ENCODE data around the gene PLCH1.

PLCH1 gene

DNA sequence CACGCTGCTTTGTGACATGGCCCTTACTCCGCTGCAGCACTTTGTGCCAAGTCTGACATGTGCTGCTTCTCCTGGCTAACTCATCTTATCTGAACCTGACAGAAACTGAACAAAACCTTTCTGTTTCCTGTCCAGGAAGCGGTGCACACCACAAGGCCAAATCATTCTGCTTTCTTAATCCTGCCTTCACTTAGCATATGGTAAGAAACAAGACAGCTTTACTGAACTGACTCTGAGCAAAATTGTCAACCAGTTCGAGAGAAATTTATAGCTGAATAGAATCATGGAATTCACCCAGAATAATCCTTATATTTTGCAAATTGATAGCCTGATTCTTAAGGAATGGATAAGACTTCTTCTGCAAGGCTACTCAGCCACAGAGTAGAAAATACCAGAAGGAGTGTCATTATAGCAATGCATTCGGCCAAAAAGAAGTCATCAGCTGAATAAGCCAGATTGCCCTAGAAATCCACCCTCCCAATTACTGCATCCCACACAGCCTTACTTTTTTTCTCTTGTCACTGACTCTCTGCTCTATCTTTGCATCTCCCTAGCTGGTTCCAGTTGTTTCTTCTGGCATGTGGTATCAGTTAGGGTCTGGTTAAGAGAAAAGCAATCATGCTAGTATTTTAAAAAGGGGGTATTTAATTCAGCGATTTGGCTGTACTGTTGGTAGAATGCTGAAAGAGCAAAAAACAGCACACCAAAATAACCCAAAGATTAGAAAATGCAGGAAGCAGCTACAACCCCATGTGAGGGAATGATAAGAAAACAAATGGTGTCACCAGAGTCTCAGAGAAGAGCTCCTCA is 409.8 kb downstream of the PLCH1 start:
- Histone ChIP-seq H3K23ac (ENCODE audit: low read length) (no peak overlapping the region), H3K4me1 (ENCODE audit: control insufficient read depth, low read depth, low read length) (no peaks in the 10 kb centered on the region), H3K36me3 (ENCODE audit: control insufficient read depth, insufficient read depth, low read length) (no peaks in the 10 kb centered on the region), H2BK5ac (ENCODE audit: low read length) (peak overlapping the region; percentile 7), H2BK15ac (replicated peaks; ENCODE audit: low read depth) (no peak overlapping the region), H3K56ac (ENCODE audit: low read length) (no peak overlapping the region), H2BK120ac (ENCODE audit: low read depth, low read length) (no peak overlapping the region), H3K27ac (ENCODE audit: low read depth, low read length) (no peak overlapping the region), H3K4ac (ENCODE audit: low read depth, low read length) (no peak overlapping the region), H3K4me2 (ENCODE audit: low read length) (no peak overlapping the region), H2AK5ac (ENCODE audit: low read length) (no peak overlapping the region), H3K4me3 (ENCODE audit: low read length) (no peak overlapping the region), H3K27me3 (ENCODE audit: insufficient read depth, low read length, poor library complexity) (no peaks in the 10 kb centered on the region), H3K79me2 (ENCODE audit: control insufficient read depth, insufficient read depth, low read length) (no peaks in the 10 kb centered on the region), H4K8ac (ENCODE audit: low read depth, low read length) (no peak overlapping the region), H3K18ac (ENCODE audit: low read length) (no peak overlapping the region), H3K9ac (ENCODE audit: low read length) (no peak overlapping the region), H4K5ac (ENCODE audit: low read length) (no peak overlapping the region), H3K79me1 (ENCODE audit: low read length) (no peaks in the 10 kb centered on the region)
- no CpG with 5 or more reads among the region's 6 CpGs for WGBS (ENCODE audit: extremely low coverage, insufficient coverage, low lambda C conversion rate)
- peak; percentile 46 for DNase-seq

DNA sequence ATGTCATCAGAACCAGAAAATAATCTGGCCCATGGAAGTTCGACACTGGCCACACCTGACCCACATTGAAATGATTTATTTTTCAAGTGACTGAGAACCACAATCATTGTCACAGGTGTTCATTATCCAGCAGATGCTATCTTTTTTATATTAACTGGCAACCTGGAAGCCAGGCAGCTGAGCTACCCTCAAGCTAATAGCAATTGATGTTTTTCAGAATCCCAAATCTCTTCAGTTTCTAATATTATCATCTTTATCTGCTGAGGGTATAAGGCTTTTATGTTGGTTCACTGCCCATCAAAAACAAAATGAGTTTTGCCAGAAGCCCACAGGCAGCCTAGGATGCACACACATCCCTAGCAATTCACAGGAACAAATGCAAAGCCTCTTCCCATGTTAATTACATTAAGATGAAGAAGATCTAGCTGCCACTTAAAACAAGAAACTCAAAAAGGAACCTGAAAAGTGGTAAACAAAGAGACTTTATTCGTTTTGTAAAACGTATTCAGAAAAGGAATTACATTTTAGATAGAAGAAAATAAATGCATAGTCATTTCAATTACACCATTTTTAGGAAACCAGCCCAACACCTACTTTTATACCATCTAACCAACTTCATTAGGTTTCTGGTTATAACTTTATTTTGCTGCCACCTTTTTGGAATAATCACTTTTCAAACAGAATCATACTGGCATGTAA is 410.5 kb downstream of the PLCH1 start:
- H3K9ac ChIP-seq (ENCODE audit: low read length) = no peak overlapping the region
- no peaks in the 10 kb centered on the region for H3K79me1 ChIP-seq (ENCODE audit: low read length)
- H2BK5ac ChIP-seq (ENCODE audit: low read length) = no peak overlapping the region
- H3K79me2 ChIP-seq (ENCODE audit: control insufficient read depth, insufficient read depth, low read length) = no peaks in the 10 kb centered on the region
- H3K27ac ChIP-seq (ENCODE audit: low read depth, low read length) = no peak overlapping the region
- H2BK120ac ChIP-seq (ENCODE audit: low read depth, low read length) = no peak overlapping the region
- no peak overlapping the region for H3K23ac ChIP-seq (ENCODE audit: low read length)
- H2BK15ac ChIP-seq (replicated peaks; ENCODE audit: low read depth) = no peak overlapping the region
- H2AK5ac ChIP-seq (ENCODE audit: low read length) = no peak overlapping the region
- no peak for DNase-seq
- H3K56ac ChIP-seq (ENCODE audit: low read length) = no peak overlapping the region
- H3K36me3 ChIP-seq (ENCODE audit: control insufficient read depth, insufficient read depth, low read length) = no peaks in the 10 kb centered on the region
- no peak overlapping the region for H4K5ac ChIP-seq (ENCODE audit: low read length)
- no peak overlapping the region for H3K4ac ChIP-seq (ENCODE audit: low read depth, low read length)
- WGBS (ENCODE audit: extremely low coverage, insufficient coverage, low lambda C conversion rate) = no CpG with 5 or more reads among the region's 3 CpGs
- no peak overlapping the region for H4K8ac ChIP-seq (ENCODE audit: low read depth, low read length)
- H3K27me3 ChIP-seq (ENCODE audit: insufficient read depth, low read length, poor library complexity) = no peaks in the 10 kb centered on the region
- no peak overlapping the region for H3K4me3 ChIP-seq (ENCODE audit: low read length)
- H3K4me1 ChIP-seq (ENCODE audit: control insufficient read depth, low read depth, low read length) = no peaks in the 10 kb centered on the region
- H3K4me2 ChIP-seq (ENCODE audit: low read length) = no peak overlapping the region
- H3K18ac ChIP-seq (ENCODE audit: low read length) = no peak overlapping the region

DNA sequence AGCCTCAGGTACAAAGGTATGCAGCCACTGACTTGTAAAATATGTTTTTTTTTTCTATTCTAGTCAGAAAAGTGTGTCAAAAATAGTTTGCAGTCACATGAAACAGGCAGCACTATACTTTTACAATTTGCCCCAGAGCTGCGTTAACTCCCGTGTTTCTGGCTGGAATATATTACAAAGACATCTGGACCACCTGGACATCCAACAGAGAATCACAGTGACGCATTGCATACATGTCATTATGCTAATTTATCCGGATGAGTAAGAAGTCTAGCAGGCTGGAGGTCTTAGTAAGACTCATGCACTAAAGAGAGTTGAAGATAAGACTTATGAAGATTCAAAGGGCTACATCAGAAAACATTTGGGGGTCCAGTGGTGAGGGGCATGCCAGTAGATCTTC is 412.2 kb downstream of the PLCH1 start:
- Histone ChIP-seq H3K4me1 (ENCODE audit: control insufficient read depth, low read depth, low read length) (no peaks in the 10 kb centered on the region), H3K23ac (ENCODE audit: low read length) (no peak overlapping the region), H3K56ac (ENCODE audit: low read length) (no peak overlapping the region), H4K8ac (ENCODE audit: low read depth, low read length) (no peak overlapping the region), H2BK120ac (ENCODE audit: low read depth, low read length) (no peak overlapping the region), H3K27ac (ENCODE audit: low read depth, low read length) (no peak overlapping the region), H3K9ac (ENCODE audit: low read length) (no peak overlapping the region), H3K36me3 (ENCODE audit: control insufficient read depth, insufficient read depth, low read length) (no peaks in the 10 kb centered on the region), H3K4me2 (ENCODE audit: low read length) (no peak overlapping the region), H4K5ac (ENCODE audit: low read length) (no peak overlapping the region), H3K79me2 (ENCODE audit: control insufficient read depth, insufficient read depth, low read length) (no peaks in the 10 kb centered on the region), H3K27me3 (ENCODE audit: insufficient read depth, low read length, poor library complexity) (no peaks in the 10 kb centered on the region), H3K4me3 (ENCODE audit: low read length) (no peak overlapping the region), H3K18ac (ENCODE audit: low read length) (no peak overlapping the region), H2BK5ac (ENCODE audit: low read length) (no peak overlapping the region), H3K4ac (ENCODE audit: low read depth, low read length) (no peak overlapping the region), H2BK15ac (replicated peaks; ENCODE audit: low read depth) (no peak overlapping the region), H2AK5ac (ENCODE audit: low read length) (no peak overlapping the region), H3K79me1 (ENCODE audit: low read length) (no peaks in the 10 kb centered on the region)
- no peak for DNase-seq
- WGBS (ENCODE audit: extremely low coverage, insufficient coverage, low lambda C conversion rate) = no CpG with 5 or more reads among the region's 4 CpGs

DNA sequence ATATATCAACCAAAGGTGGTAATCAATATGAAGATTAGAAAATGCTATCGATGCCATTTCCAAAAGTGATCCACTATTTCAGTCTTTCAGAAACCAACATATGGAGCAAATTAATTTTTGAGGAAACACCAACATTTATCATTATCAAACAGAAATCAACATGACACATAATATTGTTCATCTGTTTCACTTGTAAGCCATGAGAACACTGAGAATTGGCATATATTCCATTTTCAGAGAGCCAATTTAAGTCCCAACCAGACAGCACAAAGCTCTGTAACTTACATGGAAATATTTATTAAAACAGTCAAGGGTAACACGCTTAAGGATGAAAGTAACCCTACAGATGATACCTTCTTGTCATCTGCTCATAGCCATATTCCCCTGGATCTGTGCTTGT is 413.8 kb downstream of the PLCH1 start:
- no peak overlapping the region for H3K18ac ChIP-seq (ENCODE audit: low read length)
- no CpG with 5 or more reads among the region's 2 CpGs for WGBS (ENCODE audit: extremely low coverage, insufficient coverage, low lambda C conversion rate)
- DNase-seq = no peak

DNA sequence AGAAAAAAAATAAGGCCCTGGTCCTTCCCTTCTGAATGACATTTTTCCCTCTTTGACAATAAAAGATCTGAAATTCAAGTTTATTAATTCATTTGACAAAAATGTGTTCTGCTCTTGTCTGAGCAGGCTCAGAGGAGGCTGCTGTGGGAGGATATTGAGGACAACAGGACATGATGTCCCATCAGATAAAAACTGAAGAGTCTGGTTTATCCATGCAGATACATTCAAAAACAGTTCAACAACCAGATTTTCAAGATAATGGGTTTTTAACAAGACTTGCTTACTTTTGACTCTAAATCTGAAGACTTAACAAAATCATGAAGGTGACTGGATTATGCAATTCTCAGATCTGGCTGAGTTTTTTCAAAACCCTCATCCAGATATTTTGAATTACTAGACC is 414.5 kb downstream of the PLCH1 start:
- Histone ChIP-seq H2BK120ac (ENCODE audit: low read depth, low read length) (no peak overlapping the region), H3K4me1 (ENCODE audit: control insufficient read depth, low read depth, low read length) (peaks cover 4% of the 10 kb centered on the region), H3K4me3 (ENCODE audit: low read length) (no peak overlapping the region), H3K36me3 (ENCODE audit: control insufficient read depth, insufficient read depth, low read length) (no peaks in the 10 kb centered on the region), H3K27me3 (ENCODE audit: insufficient read depth, low read length, poor library complexity) (no peaks in the 10 kb centered on the region), H3K4me2 (ENCODE audit: low read length) (no peak overlapping the region), H3K79me1 (ENCODE audit: low read length) (no peaks in the 10 kb centered on the region), H3K9ac (ENCODE audit: low read length) (no peak overlapping the region), H2AK5ac (ENCODE audit: low read length) (no peak overlapping the region), H2BK5ac (ENCODE audit: low read length) (no peak overlapping the region), H3K23ac (ENCODE audit: low read length) (no peak overlapping the region), H3K18ac (ENCODE audit: low read length) (no peak overlapping the region), H4K8ac (ENCODE audit: low read depth, low read length) (no peak overlapping the region), H2BK15ac (replicated peaks; ENCODE audit: low read depth) (no peak overlapping the region), H4K5ac (ENCODE audit: low read length) (no peak overlapping the region), H3K4ac (ENCODE audit: low read depth, low read length) (no peak overlapping the region), H3K27ac (ENCODE audit: low read depth, low read length) (no peak overlapping the region), H3K79me2 (ENCODE audit: control insufficient read depth, insufficient read depth, low read length) (no peaks in the 10 kb centered on the region), H3K56ac (ENCODE audit: low read length) (no peak overlapping the region)
- DNase-seq = no peak

More for the DNA sequence above, 413.8 kb downstream of the PLCH1 start:
- Histone ChIP-seq H3K79me2 (ENCODE audit: control insufficient read depth, insufficient read depth, low read length) (no peaks in the 10 kb centered on the region), H3K4me2 (ENCODE audit: low read length) (no peak overlapping the region), H3K27me3 (ENCODE audit: insufficient read depth, low read length, poor library complexity) (no peaks in the 10 kb centered on the region), H3K56ac (ENCODE audit: low read length) (no peak overlapping the region), H3K9ac (ENCODE audit: low read length) (no peak overlapping the region), H2AK5ac (ENCODE audit: low read length) (no peak overlapping the region), H3K27ac (ENCODE audit: low read depth, low read length) (no peak overlapping the region), H3K23ac (ENCODE audit: low read length) (no peak overlapping the region), H3K79me1 (ENCODE audit: low read length) (no peaks in the 10 kb centered on the region), H3K36me3 (ENCODE audit: control insufficient read depth, insufficient read depth, low read length) (no peaks in the 10 kb centered on the region), H2BK5ac (ENCODE audit: low read length) (no peak overlapping the region), H3K4me1 (ENCODE audit: control insufficient read depth, low read depth, low read length) (peaks cover 4% of the 10 kb centered on the region), H3K4me3 (ENCODE audit: low read length) (no peak overlapping the region), H4K8ac (ENCODE audit: low read depth, low read length) (no peak overlapping the region), H3K4ac (ENCODE audit: low read depth, low read length) (no peak overlapping the region), H2BK15ac (replicated peaks; ENCODE audit: low read depth) (no peak overlapping the region), H4K5ac (ENCODE audit: low read length) (no peak overlapping the region), H2BK120ac (ENCODE audit: low read depth, low read length) (no peak overlapping the region)
